Kidney (tissue), 14 donors: ENCODE data around the gene DYNAP. TPM values are rescaled to one million over a fixed set of nuclear protein-coding genes. Genes with fewer than 3 reads are reported as not detected.

Experiments used
- DNase-seq, 5 donors: peaks; one replicate each; pipeline ENCODE4 v3.0.0-alpha.2; 2013 to 2020
- FAIRE-seq: peaks from 2 replicates; lab custom pipeline; 2012; peaks lifted over from hg19 to GRCh38; lab: Jason Lieb, UNC
- H3K27ac ChIP-seq, 2 donors: one replicate each; pipeline ENCODE4 v1.7.0; 2013; ENCODE audit warnings: low read depth in 2 of 2, low read length in 2 of 2, inconsistent platforms in 1 of 2
- H3K27me3 ChIP-seq: one replicate; pipeline ENCODE4 v1.7.1; 2013; ENCODE audit warnings: low read length, inconsistent platforms; ENCODE audit not compliant: control insufficient read depth, insufficient read depth
- H3K36me3 ChIP-seq, 3 donors: one replicate each; pipeline versions ENCODE4 v1.7.0 to v1.7.1; 2013; ENCODE audit warnings: low read length in 3 of 3, control low read depth in 1 of 3, inconsistent platforms in 1 of 3; ENCODE audit not compliant: insufficient read depth in 3 of 3, control insufficient read depth in 2 of 3
- H3K4me1 ChIP-seq, 3 donors: one replicate each; pipeline versions ENCODE4 v1.7.0 to v1.7.1; 2013; ENCODE audit warnings: low read length in 3 of 3, inconsistent platforms in 1 of 3, low read depth in 1 of 3; ENCODE audit not compliant: control insufficient read depth in 2 of 3, insufficient read depth in 2 of 3
- H3K4me3 ChIP-seq, 3 donors: one replicate each; pipeline versions ENCODE4 v1.7.0 to v1.8.1; 2013; ENCODE audit warnings: low read length in 3 of 3, control low read depth in 1 of 3, inconsistent platforms in 1 of 3
- H3K9ac ChIP-seq, 3 donors: one replicate each; pipeline versions ENCODE4 v1.7.0 to v1.7.1; 2013; ENCODE audit warnings: low read length in 3 of 3, control low read depth in 1 of 3, inconsistent platforms in 1 of 3
- H3K9me3 ChIP-seq, 3 donors: one replicate each; pipeline versions ENCODE4 v1.7.0 to v1.7.1; 2013; ENCODE audit warnings: low read length in 3 of 3, control low read depth in 1 of 3, inconsistent platforms in 1 of 3; ENCODE audit not compliant: control insufficient read depth in 2 of 3, insufficient read depth in 1 of 3
- intact Hi-C: fragments of 100-400 bp; cut with DNase I; formaldehyde crosslinking; loops from one replicate; pipeline ENCODE4 v1.11.1; 2022
- polyA plus RNA-seq: library from polyadenylated mRNA; stranded (reverse); fragments of 350-450 nt; fragmentation: Illumina TruSeq; extraction: RNeasy Lipid Tissue Mini Kit (QIAGEN cat#74804); gene quantifications from one replicate; pipeline ENCODE4 v1.2.3, GENCODE V29; 2014; ENCODE audit warnings: low read depth, low replicate concordance; ENCODE audit not compliant: insufficient read depth
- total RNA-seq: library from RNA; stranded (reverse); fragmentation: NEBNext Ultra II Directional; extraction: Animal tissue kit (Norgen Biotek cat#: 25700); gene quantifications from one replicate; pipeline ENCODE4 v1.2.1, GENCODE V29; 2021
- TF ChIP-seq, protein P1 (sequence below): IDR thresholded peaks from 3 replicates; pipeline ENCODE4 v1.5.1; 2012; ENCODE audit warnings: mild to moderate bottlenecking, moderate library complexity, borderline replicate concordance; ENCODE audit not compliant: insufficient read depth; ENCODE audit errors: extremely low read depth
- donor health status: control.
- donor health status: control.
- donor health status: control.
- donor health status: control.
- donor health status: control.
- donor health status: DM: yes; HTN: yes; CAD: no.
- donor health status: Normal renal cell carcinoma (clear cell type).

Gene DYNAP
- total and polyA plus RNA-seq, 2 donors from 2014 or later = not detected

DNA sequence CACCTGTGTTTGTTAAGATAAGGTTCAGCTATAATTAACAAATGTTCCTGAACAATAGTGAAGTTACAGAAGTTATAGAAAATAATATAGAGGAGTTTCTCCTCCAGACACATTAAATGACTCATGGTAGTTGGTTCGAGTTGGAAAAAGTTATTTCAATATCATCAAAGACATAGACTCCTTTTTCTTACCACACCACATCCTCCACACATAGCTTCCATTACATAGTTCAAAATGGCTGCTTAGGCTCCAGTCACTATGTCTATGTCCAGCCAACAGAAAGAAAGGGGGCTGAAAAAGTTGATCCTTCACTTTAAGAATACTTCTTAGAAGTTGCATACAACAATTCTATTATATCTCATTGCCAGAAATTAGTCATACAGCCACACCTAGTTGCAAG is 50.7 kb downstream of the DYNAP start:
- Histone ChIP-seq H3K4me1 (no peaks in the 10 kb centered on the region), H3K4me3 (no peak overlapping the region), H3K36me3 (no peaks in the 10 kb centered on the region), H3K9ac (no peak overlapping the region), H3K27ac (no peak overlapping the region), H3K27me3 (no peaks in the 10 kb centered on the region), H3K9me3 (no peaks in the 10 kb centered on the region)
- FAIRE-seq (no peak), DNase-seq (no peak)
- TF ChIP-seq, protein P1, sequence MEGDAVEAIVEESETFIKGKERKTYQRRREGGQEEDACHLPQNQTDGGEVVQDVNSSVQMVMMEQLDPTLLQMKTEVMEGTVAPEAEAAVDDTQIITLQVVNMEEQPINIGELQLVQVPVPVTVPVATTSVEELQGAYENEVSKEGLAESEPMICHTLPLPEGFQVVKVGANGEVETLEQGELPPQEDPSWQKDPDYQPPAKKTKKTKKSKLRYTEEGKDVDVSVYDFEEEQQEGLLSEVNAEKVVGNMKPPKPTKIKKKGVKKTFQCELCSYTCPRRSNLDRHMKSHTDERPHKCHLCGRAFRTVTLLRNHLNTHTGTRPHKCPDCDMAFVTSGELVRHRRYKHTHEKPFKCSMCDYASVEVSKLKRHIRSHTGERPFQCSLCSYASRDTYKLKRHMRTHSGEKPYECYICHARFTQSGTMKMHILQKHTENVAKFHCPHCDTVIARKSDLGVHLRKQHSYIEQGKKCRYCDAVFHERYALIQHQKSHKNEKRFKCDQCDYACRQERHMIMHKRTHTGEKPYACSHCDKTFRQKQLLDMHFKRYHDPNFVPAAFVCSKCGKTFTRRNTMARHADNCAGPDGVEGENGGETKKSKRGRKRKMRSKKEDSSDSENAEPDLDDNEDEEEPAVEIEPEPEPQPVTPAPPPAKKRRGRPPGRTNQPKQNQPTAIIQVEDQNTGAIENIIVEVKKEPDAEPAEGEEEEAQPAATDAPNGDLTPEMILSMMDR = no peak
- intact Hi-C loops = no loop called here

DNA sequence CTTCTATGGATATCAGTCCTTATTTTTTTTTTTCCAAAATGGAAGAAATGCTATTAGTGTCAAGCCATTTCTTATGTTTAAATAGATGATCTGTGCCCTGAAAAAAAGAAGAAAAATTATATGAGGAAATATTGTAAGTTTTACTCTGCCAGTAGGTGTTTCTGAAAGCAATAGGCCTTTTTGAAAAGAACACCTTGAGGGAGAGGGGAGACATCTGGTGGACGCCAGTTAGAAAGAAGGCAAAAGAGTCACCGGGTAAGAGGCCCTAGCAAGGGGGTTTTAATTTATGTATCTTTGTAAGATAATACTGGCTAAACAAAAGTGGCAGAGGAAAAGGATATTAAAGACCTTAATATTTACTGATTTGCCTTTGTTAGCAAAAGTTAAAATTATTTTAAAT is 56.1 kb downstream of the DYNAP start:
- FAIRE-seq = peak; percentile 3
- Histone ChIP-seq H3K27me3 (no peaks in the 10 kb centered on the region), H3K9me3 (no peaks in the 10 kb centered on the region), H3K36me3 (no peaks in the 10 kb centered on the region), H3K4me1 (no peaks in the 10 kb centered on the region), H3K9ac (no peak overlapping the region), H3K4me3 (no peak overlapping the region), H3K27ac (no peak overlapping the region)
- TF ChIP-seq, protein P1 = peak; percentile 43
- intact Hi-C loops = no loop called here
- peak in 3 of 5 donors; percentile 37 to 70 (median 62) for DNase-seq

Other genes with a start within 250 kb of the DYNAP start
- gene STARD6, start 233.4 kb upstream of the DYNAP start, total RNA-seq = 0.19 TPM
- not detected for gene STARD6, start 233.4 kb upstream of the DYNAP start, polyA plus RNA-seq
- 3.1 TPM for gene C18orf54, start 233.3 kb upstream of the DYNAP start, total RNA-seq
- gene C18orf54, start 233.3 kb upstream of the DYNAP start, polyA plus RNA-seq = 0.65 TPM
- gene RAB27B, start 237.2 kb downstream of the DYNAP start, total RNA-seq = 4.1 TPM
- 0.32 TPM for gene RAB27B, start 237.2 kb downstream of the DYNAP start, polyA plus RNA-seq